Fibroblast of mammary gland (primary cell): ENCODE data around the gene ANGPTL1.

ENCODE experiments used
- DNase-seq: peaks from one replicate; pipeline ENCODE4 v3.0.0-alpha.2; 2010; ENCODE audit warnings: low read depth
- H3K4me3 ChIP-seq: 2 replicates; pipeline ENCODE4 v1.5.1; 2011; ENCODE audit warnings: low read depth, mild to moderate bottlenecking, low read length, moderate library complexity; ENCODE audit not compliant: control insufficient read depth
- TF ChIP-seq, protein P1 (sequence below): conservative IDR thresholded peaks from 2 replicates; pipeline ENCODE4 v1.5.1; 2011; ENCODE audit warnings: low read depth, low read length, inconsistent platforms; ENCODE audit not compliant: control insufficient read depth, insufficient read depth

Gene ANGPTL1

DNA sequence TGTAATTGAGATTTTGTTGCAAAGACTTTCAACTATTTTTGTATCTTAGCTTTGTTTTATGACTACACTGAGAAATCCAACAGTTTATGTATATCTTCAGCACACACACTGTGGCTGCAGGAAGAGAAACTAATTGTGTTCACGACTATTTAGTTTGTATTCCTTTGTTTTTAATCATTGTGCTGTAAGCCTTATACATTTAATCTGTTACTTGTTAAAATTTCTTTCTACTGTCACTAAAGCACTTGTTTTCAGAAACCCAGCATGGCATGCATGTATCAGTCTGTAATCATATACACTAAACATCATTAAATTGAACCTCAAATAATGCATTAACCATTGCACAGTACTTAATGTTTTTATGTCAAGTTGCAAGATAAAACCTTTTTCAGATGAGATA lies 656 bp downstream of the ANGPTL1 start:
- H3K4me3 ChIP-seq = no peak overlapping the region
- TF ChIP-seq, protein P1, sequence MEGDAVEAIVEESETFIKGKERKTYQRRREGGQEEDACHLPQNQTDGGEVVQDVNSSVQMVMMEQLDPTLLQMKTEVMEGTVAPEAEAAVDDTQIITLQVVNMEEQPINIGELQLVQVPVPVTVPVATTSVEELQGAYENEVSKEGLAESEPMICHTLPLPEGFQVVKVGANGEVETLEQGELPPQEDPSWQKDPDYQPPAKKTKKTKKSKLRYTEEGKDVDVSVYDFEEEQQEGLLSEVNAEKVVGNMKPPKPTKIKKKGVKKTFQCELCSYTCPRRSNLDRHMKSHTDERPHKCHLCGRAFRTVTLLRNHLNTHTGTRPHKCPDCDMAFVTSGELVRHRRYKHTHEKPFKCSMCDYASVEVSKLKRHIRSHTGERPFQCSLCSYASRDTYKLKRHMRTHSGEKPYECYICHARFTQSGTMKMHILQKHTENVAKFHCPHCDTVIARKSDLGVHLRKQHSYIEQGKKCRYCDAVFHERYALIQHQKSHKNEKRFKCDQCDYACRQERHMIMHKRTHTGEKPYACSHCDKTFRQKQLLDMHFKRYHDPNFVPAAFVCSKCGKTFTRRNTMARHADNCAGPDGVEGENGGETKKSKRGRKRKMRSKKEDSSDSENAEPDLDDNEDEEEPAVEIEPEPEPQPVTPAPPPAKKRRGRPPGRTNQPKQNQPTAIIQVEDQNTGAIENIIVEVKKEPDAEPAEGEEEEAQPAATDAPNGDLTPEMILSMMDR = no peak
- no peak for DNase-seq

DNA sequence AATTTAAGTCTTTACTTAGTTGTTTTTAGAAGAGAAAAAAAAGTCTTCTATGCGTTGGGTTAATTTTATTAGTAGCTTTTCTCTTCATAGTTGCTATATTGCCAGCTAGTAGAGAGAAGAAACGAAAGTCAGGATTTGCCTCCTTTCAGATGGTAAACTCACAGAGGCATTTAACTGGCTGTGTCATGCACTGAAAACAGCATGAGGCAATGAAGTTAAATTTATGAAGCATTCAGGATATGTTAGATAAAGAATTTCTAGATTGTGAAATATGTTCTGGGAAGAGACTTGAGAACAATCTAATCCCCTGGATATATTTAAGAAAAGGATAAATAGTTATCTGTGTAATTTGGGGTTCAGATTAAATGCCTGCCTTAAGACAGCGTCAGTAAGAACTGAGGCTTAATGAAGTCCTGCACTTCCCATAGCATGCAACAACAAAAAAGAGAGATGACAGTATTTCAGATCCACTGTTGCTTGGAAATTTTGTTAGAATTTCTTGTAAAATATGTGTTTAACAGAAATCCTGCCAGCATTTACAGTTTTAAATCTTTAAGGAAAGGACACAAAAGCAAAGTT lies 1.7 kb downstream of the ANGPTL1 start:
- peak overlapping the region; percentile 11 for H3K4me3 ChIP-seq
- DNase-seq = peak; percentile 74
- TF ChIP-seq, protein P1 = no peak

DNA sequence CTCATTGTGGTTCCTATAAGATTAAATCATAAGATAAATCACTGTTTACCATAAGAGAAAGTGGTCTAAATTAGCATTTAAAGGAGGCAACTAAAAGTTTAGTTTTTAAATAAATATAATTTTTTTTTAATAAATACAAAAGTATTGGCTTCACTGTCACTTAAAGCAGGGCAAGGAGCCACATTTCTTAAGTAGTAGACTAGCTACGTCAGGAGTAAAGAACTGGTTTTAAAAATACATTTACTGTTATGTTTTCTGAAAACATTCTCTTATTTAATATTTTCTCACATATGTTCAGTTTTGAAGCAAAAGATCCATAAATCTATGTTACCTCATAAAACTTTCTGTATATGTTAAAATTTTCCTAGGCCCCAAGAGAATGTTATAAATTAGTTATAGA lies 2.2 kb downstream of the ANGPTL1 start:
- TF ChIP-seq, protein P1 = no peak
- peak overlapping the region; percentile 14 for H3K4me3 ChIP-seq
- peak; percentile 6 for DNase-seq

DNA sequence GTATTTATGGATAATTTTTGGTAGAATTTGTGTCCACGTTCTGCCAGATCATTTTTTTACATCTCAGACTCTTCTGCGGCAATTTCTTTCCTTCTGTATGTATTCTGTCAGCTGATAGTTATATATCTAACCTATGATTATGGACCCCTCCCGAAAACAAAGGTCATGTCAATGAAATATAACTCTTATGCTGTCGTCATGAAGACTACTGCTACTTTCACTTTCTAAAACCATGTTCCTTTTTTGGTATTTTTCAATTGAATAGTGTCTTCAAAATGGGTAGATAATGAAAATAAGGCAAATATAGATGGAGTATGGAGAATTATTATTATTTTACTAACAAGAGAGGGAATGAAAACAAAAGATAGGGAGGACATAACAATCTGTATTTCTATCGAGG lies 3.2 kb downstream of the ANGPTL1 start:
- peak overlapping the region; percentile 30 for H3K4me3 ChIP-seq
- peak; percentile 55 for DNase-seq
- TF ChIP-seq, protein P1 = no peak

DNA sequence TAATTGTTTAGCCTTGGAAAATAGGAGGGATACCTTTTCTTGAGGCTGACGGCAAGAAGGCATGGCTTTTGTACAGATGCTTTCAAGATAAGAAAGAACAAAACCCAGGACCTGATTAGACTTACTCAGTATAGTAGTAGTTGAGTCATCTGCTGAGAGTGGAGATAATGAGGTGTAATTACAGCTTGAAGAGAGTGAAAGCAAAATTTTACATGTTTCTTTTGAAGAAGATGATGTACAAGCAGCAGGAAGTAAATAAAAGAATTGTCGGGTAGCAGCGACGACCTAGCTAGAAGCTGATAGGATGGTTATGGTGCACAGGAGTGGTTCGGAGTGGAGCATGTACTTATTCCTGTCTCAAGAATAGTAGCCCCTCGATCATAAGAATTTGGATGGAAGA lies 6.6 kb downstream of the ANGPTL1 start:
- TF ChIP-seq, protein P1 = no peak
- peak; percentile 20 for DNase-seq
- H3K4me3 ChIP-seq = no peak overlapping the region

DNA sequence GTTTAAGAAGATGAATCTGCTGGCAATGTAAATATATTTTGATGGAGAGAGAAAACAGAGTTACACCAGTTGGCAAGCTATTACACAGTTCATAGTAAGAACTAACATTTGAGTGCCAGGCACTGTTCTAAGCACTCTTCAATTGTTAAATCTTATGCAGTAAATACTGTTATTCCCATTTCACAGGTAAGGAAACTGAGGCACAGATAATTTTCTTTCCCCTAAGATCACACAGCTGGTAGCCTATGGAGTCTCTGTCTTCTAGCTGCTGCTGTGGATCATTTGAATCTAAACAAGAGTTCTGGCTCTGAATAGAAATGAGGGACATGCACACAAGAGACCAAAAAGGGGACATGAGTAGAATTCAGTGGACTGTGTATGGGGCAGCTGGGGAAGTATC lies 8.0 kb downstream of the ANGPTL1 start:
- TF ChIP-seq, protein P1 = no peak
- no peak for DNase-seq
- no peak overlapping the region for H3K4me3 ChIP-seq

DNA sequence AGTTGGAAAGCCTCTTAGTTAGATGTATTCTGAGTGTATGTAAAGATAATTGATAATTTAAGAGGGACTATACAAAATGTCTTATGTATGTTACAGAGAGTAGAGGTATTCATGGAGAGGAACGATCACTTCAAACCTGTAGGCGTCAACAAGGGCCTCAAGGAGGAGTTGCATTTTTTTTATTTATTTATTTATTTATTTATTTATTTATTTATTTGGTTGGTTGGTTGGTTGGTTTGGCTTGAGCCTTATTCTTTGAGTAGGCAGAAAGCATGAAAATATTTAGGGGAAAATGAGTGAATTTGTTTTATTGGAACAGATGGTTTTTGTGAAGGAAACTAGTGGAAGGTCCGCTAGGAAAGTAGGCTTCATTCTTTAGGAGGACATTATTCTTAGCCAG lies 8.5 kb downstream of the ANGPTL1 start:
- no peak for DNase-seq
- no peak overlapping the region for H3K4me3 ChIP-seq

More for the DNA sequence above, 8.5 kb downstream of the ANGPTL1 start:
- TF ChIP-seq, protein P1 = no peak
